ENCODE results near the gene ABCA7. TPM values are rescaled to one million over a fixed set of nuclear protein-coding genes. Genes with fewer than 3 reads are reported as not detected.

Gene ABCA7
- total and polyA plus RNA-seq, 7 experiments from 2014 or later: 6.6 to 323 (median 126) TPM

GRCh38 chr19:1001538-1002166, 38.3 kb upstream of the ABCA7 start:
- H3K27me3 Mint-ChIP-seq: peaks cover 7 to 39% (median 20%) of the 10 kb centered on the region in 5 donors
- DNase-seq (peak; percentile 45 to 82 (median 70)), ATAC-seq (peak; percentile 83)
- Histone ChIP-seq H3K9me3 (ENCODE audit: control insufficient read depth in 2 of 3, low read length in 3 of 3) (no peaks in the 10 kb centered on the region), H3K4me1 (ENCODE audit: control insufficient read depth in 2 of 2, insufficient read depth in 2 of 2, low read length in 2 of 2) (peaks cover 14 to 17% of the 10 kb centered on the region in 2 donors), H3K36me3 (ENCODE audit: control insufficient read depth in 2 of 3, insufficient read depth in 3 of 3, low read length in 3 of 3) (no peaks in the 10 kb centered on the region), H3K27ac (ENCODE audit: low read depth, low read length) (no peak overlapping the region), H3K27me3 (ENCODE audit: control insufficient read depth in 2 of 2, insufficient read depth in 2 of 2, low read length in 2 of 2) (peaks cover 5 to 6% of the 10 kb centered on the region in 2 donors), H3K4me3 (ENCODE audit: low read length) (no peak overlapping the region)
- peaks cover 1 to 13% (median 7%) of the 10 kb centered on the region in 7 donors for H3K4me1 Mint-ChIP-seq
- ChIA-PET POLR2A (no interaction called here), CTCF (interaction anchor here (0.6 to 1.1 kb wide), 4 partner anchors 11 to 192 kb away, joined by 3 to 4 read pairs (median 3); no protein-coding TSS in a partner anchor)
- peak overlapping the region in 1 of 9 donors; percentile 24 for H3K27ac Mint-ChIP-seq
- peak overlapping the region in 4 of 10 donors; percentile 21 to 75 (median 44) for H3K4me3 Mint-ChIP-seq
- peaks cover 0 to 5% (median 0%) of the 10 kb centered on the region in 11 donors for H3K9me3 Mint-ChIP-seq
- H3K36me3 Mint-ChIP-seq: peaks cover 0 to 4% (median 0%) of the 10 kb centered on the region in 5 donors
- intact Hi-C loops (cut with micrococcal nuclease): loop anchor here (1.0 to 2.0 kb wide), 4 partner anchors 17 to 144 kb away; partner anchors contain the start of gene WDR18 (in 1 of the 2)

- Mint-ChIP-seq H3K36me3 (peaks cover 0 to 4% (median 0%) of the 10 kb centered on the region in 5 donors), H3K27me3 (peaks cover 7 to 31% (median 20%) of the 10 kb centered on the region in 5 donors), H3K4me1 (peaks cover 0 to 9% (median 5%) of the 10 kb centered on the region in 7 donors), H3K4me3 (peak overlapping the region in 1 of 10 donors; percentile 48), H3K27ac (peak overlapping the region in 3 of 9 donors; percentile 1 to 72 (median 5)), H3K9me3 (peaks cover 0 to 7% (median 0%) of the 10 kb centered on the region in 11 donors)
- no peak for DNase-seq
- H3K4me3 ChIP-seq (ENCODE audit: low read length): no peak overlapping the region
- intact Hi-C loops (cut with micrococcal nuclease): no loop called here
- ATAC-seq: no peak
- H3K27ac ChIP-seq (ENCODE audit: low read depth, low read length): no peak overlapping the region
- peaks cover 5 to 6% of the 10 kb centered on the region in 2 donors for H3K27me3 ChIP-seq (ENCODE audit: control insufficient read depth in 2 of 2, insufficient read depth in 2 of 2, low read length in 2 of 2)
- H3K36me3 ChIP-seq (ENCODE audit: control insufficient read depth in 2 of 3, insufficient read depth in 3 of 3, low read length in 3 of 3): no peaks in the 10 kb centered on the region
- peaks cover 6 to 11% of the 10 kb centered on the region in 2 donors for H3K4me1 ChIP-seq (ENCODE audit: control insufficient read depth in 2 of 2, insufficient read depth in 2 of 2, low read length in 2 of 2)
- no peaks in the 10 kb centered on the region for H3K9me3 ChIP-seq (ENCODE audit: control insufficient read depth in 2 of 3, low read length in 3 of 3)
- ChIA-PET POLR2A (interaction anchor here (0.7 kb wide), 1 partner anchor 78 kb away, joined by 4 read pairs; no protein-coding TSS in a partner anchor), CTCF (no interaction called here)
Observed at GRCh38 chr19:1002600-1002999, 37.3 kb upstream of the ABCA7 start.

GRCh38 chr19:1003283-1003682, 36.6 kb upstream of the ABCA7 start:
- peaks cover 5 to 6% of the 10 kb centered on the region in 2 donors for H3K27me3 ChIP-seq (ENCODE audit: control insufficient read depth in 2 of 2, insufficient read depth in 2 of 2, low read length in 2 of 2)
- ChIA-PET CTCF (no interaction called here), POLR2A (no interaction called here)
- H3K4me3 ChIP-seq (ENCODE audit: low read length): no peak overlapping the region
- DNase-seq (no peak), ATAC-seq (no peak)
- Mint-ChIP-seq H3K27ac (no peak overlapping the region), H3K9me3 (peaks cover 0 to 7% (median 0%) of the 10 kb centered on the region in 11 donors), H3K36me3 (peaks cover 0 to 4% (median 0%) of the 10 kb centered on the region in 5 donors), H3K4me1 (peaks cover 0 to 9% (median 5%) of the 10 kb centered on the region in 7 donors), H3K4me3 (no peak overlapping the region), H3K27me3 (peaks cover 7 to 24% (median 13%) of the 10 kb centered on the region in 5 donors)
- no peaks in the 10 kb centered on the region for H3K9me3 ChIP-seq (ENCODE audit: control insufficient read depth in 2 of 3, low read length in 3 of 3)
- H3K4me1 ChIP-seq (ENCODE audit: control insufficient read depth in 2 of 2, insufficient read depth in 2 of 2, low read length in 2 of 2): peaks cover 6 to 11% of the 10 kb centered on the region in 2 donors
- intact Hi-C loops (cut with micrococcal nuclease): no loop called here
- peaks cover 0 to under 1% (median 0%) of the 10 kb centered on the region in 3 experiments for H3K36me3 ChIP-seq (ENCODE audit: control insufficient read depth in 2 of 3, insufficient read depth in 3 of 3, low read length in 3 of 3)
- H3K27ac ChIP-seq (ENCODE audit: low read depth, low read length): no peak overlapping the region

- Mint-ChIP-seq H3K4me3 (no peak overlapping the region), H3K9me3 (peaks cover 0 to 4% (median 0%) of the 10 kb centered on the region in 11 donors), H3K4me1 (peaks cover 0 to 9% (median 4%) of the 10 kb centered on the region in 7 donors), H3K27ac (no peak overlapping the region), H3K36me3 (peaks cover 0 to 2% (median 0%) of the 10 kb centered on the region in 5 donors), H3K27me3 (peaks cover 1 to 16% (median 7%) of the 10 kb centered on the region in 5 donors)
- Histone ChIP-seq H3K9me3 (ENCODE audit: control insufficient read depth in 2 of 3, low read length in 3 of 3) (no peaks in the 10 kb centered on the region), H3K4me1 (ENCODE audit: control insufficient read depth in 2 of 2, insufficient read depth in 2 of 2, low read length in 2 of 2) (peaks cover 6 to 11% of the 10 kb centered on the region in 2 donors), H3K4me3 (ENCODE audit: low read length) (no peak overlapping the region), H3K36me3 (ENCODE audit: control insufficient read depth in 2 of 3, insufficient read depth in 3 of 3, low read length in 3 of 3) (peaks cover 0 to 4% (median 0%) of the 10 kb centered on the region in 3 experiments), H3K27me3 (ENCODE audit: control insufficient read depth in 2 of 2, insufficient read depth in 2 of 2, low read length in 2 of 2) (peaks cover 5 to 6% of the 10 kb centered on the region in 2 donors), H3K27ac (ENCODE audit: low read depth, low read length) (no peak overlapping the region)
- ATAC-seq (no peak), DNase-seq (no peak)
- intact Hi-C loops (cut with micrococcal nuclease): loop anchor here in 1 of 2 donors (1.0 kb wide), 1 partner anchor 14 kb away; no protein-coding TSS in a partner anchor
- POLR2A ChIA-PET: interaction anchor here (0.6 to 1.6 kb wide), 6 partner anchors 9 to 63 kb away, joined by 3 to 6 read pairs (median 3); partner anchors contain the start of genes ABCA7 and ARHGAP45
- CTCF ChIA-PET: interaction anchor here (0.6 to 1.4 kb wide), 3 partner anchors 15 to 407 kb away, joined by 3 to 5 read pairs (median 3); no protein-coding TSS in a partner anchor
Observed at GRCh38 chr19:1004204-1004802, 35.6 kb upstream of the ABCA7 start.

GRCh38 chr19:1004803-1005664, 34.9 kb upstream of the ABCA7 start:
- intact Hi-C loops (cut with micrococcal nuclease): loop anchor here in 1 of 2 donors (1.0 kb wide), 1 partner anchor 13 kb away; no protein-coding TSS in a partner anchor
- Mint-ChIP-seq H3K4me3 (no peak overlapping the region), H3K4me1 (peaks cover 0 to 11% (median 4%) of the 10 kb centered on the region in 7 donors), H3K27ac (peak overlapping the region in 2 of 9 donors; percentile 28 to 56), H3K27me3 (peaks cover 0 to 11% (median 4%) of the 10 kb centered on the region in 5 donors), H3K36me3 (peaks cover 0 to 2% (median 0%) of the 10 kb centered on the region in 5 donors), H3K9me3 (peaks cover 0 to 2% (median 0%) of the 10 kb centered on the region in 11 donors)
- ChIA-PET CTCF (interaction anchor here (1.4 kb wide), 1 partner anchor 14 kb away, joined by 3 read pairs; no protein-coding TSS in a partner anchor), POLR2A (interaction anchor here (0.6 to 1.6 kb wide), 6 partner anchors 9 to 62 kb away, joined by 3 to 6 read pairs (median 3); partner anchors contain the start of genes ABCA7 and ARHGAP45)
- Histone ChIP-seq H3K4me3 (ENCODE audit: low read length) (no peak overlapping the region), H3K4me1 (ENCODE audit: control insufficient read depth in 2 of 2, insufficient read depth in 2 of 2, low read length in 2 of 2) (peaks cover 6 to 11% of the 10 kb centered on the region in 2 donors), H3K27me3 (ENCODE audit: control insufficient read depth in 2 of 2, insufficient read depth in 2 of 2, low read length in 2 of 2) (peaks cover 5 to 6% of the 10 kb centered on the region in 2 donors), H3K27ac (ENCODE audit: low read depth, low read length) (no peak overlapping the region), H3K9me3 (ENCODE audit: control insufficient read depth in 2 of 3, low read length in 3 of 3) (no peaks in the 10 kb centered on the region), H3K36me3 (ENCODE audit: control insufficient read depth in 2 of 3, insufficient read depth in 3 of 3, low read length in 3 of 3) (peaks cover 0 to 10% (median 0%) of the 10 kb centered on the region in 3 experiments)
- DNase-seq (no peak), ATAC-seq (no peak)
